HepG2 (cell line): Measurements from ENCODE around the gene CCDC142. TPM values are rescaled to one million over a fixed set of nuclear protein-coding genes. Genes with fewer than 3 reads are reported as not detected.

Source experiments
- ARID4A ChIP-seq: sonication (generic); formaldehyde crosslinking; IDR thresholded peaks from 2 replicates; pipeline ENCODE4 v1.5.0; 2020; ENCODE audit warnings: mild to moderate bottlenecking, missing genetic modification reagents, borderline replicate concordance
- CHD4 ChIP-seq: fragments of 200-600 bp; sonication (generic); IDR thresholded peaks from 2 replicates; pipeline ENCODE4 v1.7.0; 2017; ENCODE audit warnings: mild to moderate bottlenecking, low read length, borderline replicate concordance
- GMEB2 ChIP-seq: IDR thresholded peaks from 2 replicates; pipeline ENCODE4 v1.6.1; 2016; ENCODE audit warnings: missing biosample characterization, missing genetic modification reagents, low read depth
- HNRNPH1 ChIP-seq: fragments of 200-400 bp; formaldehyde crosslinking; optimal IDR thresholded peaks from 2 replicates; pipeline ENCODE3; 2017; ENCODE audit warnings: mild to moderate bottlenecking, low read depth, low read length
- HNRNPLL ChIP-seq: fragments of 200-400 bp; formaldehyde crosslinking; IDR thresholded peaks from 2 replicates; pipeline ENCODE4 v1.6.1; 2017; ENCODE audit warnings: mild to moderate bottlenecking, low read depth, low read length; ENCODE audit not compliant: poor library complexity, severe bottlenecking
- LBX2 ChIP-seq: sonication (generic); formaldehyde crosslinking; IDR thresholded peaks from 2 replicates; pipeline ENCODE4 v1.5.0; 2020; ENCODE audit warnings: missing genetic modification reagents, mild to moderate bottlenecking, borderline replicate concordance
- MLLT10 ChIP-seq: sonication (generic); formaldehyde crosslinking; IDR thresholded peaks from 2 replicates; pipeline ENCODE4 v1.4.0; 2020; ENCODE audit warnings: missing genetic modification reagents
- MTF2 ChIP-seq: sonication (generic); formaldehyde crosslinking; IDR thresholded peaks from 2 replicates; pipeline ENCODE4 v1.5.0; 2020; ENCODE audit warnings: missing genetic modification reagents, borderline replicate concordance
- MXI1 ChIP-seq: IDR thresholded peaks from 3 replicates; pipeline ENCODE4 v1.6.1; 2012; ENCODE audit warnings: low read depth, low read length, inconsistent platforms, borderline replicate concordance
- PAWR ChIP-seq: sonication (generic); formaldehyde crosslinking; IDR thresholded peaks from 2 replicates; pipeline ENCODE4 v1.4.0; 2020; ENCODE audit warnings: missing genetic modification reagents, mild to moderate bottlenecking, borderline replicate concordance
- PHF8 ChIP-seq: sonication (generic); formaldehyde crosslinking; IDR thresholded peaks from 2 replicates; pipeline ENCODE4 v1.5.0; 2020; ENCODE audit warnings: missing genetic modification reagents
- RNF219 ChIP-seq: sonication (generic); formaldehyde crosslinking; IDR thresholded peaks from 2 replicates; pipeline ENCODE4 v1.5.0; 2020; ENCODE audit warnings: mild to moderate bottlenecking, missing genetic modification reagents
- SUZ12 ChIP-seq: fragments of 150-350 bp; IDR thresholded peaks from 2 replicates; pipeline ENCODE4 v1.6.1; 2014; ENCODE audit warnings: low read depth, low read length
- TERF1 ChIP-seq: sonication (generic); formaldehyde crosslinking; IDR thresholded peaks from 2 replicates; pipeline ENCODE4 v1.8.0; 2022; ENCODE audit warnings: mild to moderate bottlenecking, missing genetic modification reagents, moderate library complexity
- ZBTB20 ChIP-seq: sonication (generic); formaldehyde crosslinking; IDR thresholded peaks from 2 replicates; pipeline ENCODE4 v1.8.1; 2023; ENCODE audit warnings: missing genetic modification reagents, low read depth, mild to moderate bottlenecking, borderline replicate concordance
- ZFYVE20 ChIP-seq: sonication (generic); formaldehyde crosslinking; IDR thresholded peaks from 2 replicates; pipeline ENCODE4 v1.8.0; 2023; ENCODE audit warnings: low read depth, mild to moderate bottlenecking, moderate library complexity, missing genetic modification reagents, borderline replicate concordance
- ZNF143 ChIP-seq: sonication (generic); formaldehyde crosslinking; IDR thresholded peaks from 2 replicates; pipeline ENCODE4 v1.4.0; 2020; ENCODE audit warnings: missing genetic modification reagents
- ZNF547 ChIP-seq: sonication (generic); formaldehyde crosslinking; IDR thresholded peaks from 2 replicates; pipeline ENCODE4 v1.5.1; 2020; ENCODE audit warnings: mild to moderate bottlenecking, missing genetic modification reagents
- ZNF670 ChIP-seq: sonication (generic); formaldehyde crosslinking; IDR thresholded peaks from 2 replicates; pipeline ENCODE4 v1.8.0; 2022; ENCODE audit warnings: mild to moderate bottlenecking, missing genetic modification reagents, borderline replicate concordance
- polyA plus RNA-seq, 8 experiments: library from polyadenylated mRNA; depleted of rRNA in 3 of 8; stranded (reverse) in 7 of 8; unstranded in 1 of 8; fragments of >200 nt; fragmentation: Illumina TruSeq in 4 of 8; extraction: Trizol in 4 of 8; gene quantifications; 2 replicates each; pipeline versions ENCODE4 v1.2.1 to v1.2.3, GENCODE V29; 2011 to 2016; ENCODE audit warnings: low read depth in 4 of 8, missing spikeins in 1 of 8, mixed read lengths in 1 of 8; ENCODE audit not compliant: insufficient read depth in 1 of 8
- total RNA-seq, 5 experiments: library from RNA; depleted of rRNA; stranded (reverse); fragments of >200 nt; fragmentation: Illumina TruSeq; extraction: Trizol; gene quantifications; 2 replicates each; pipeline ENCODE4 v1.2.3, GENCODE V29; 2016; ENCODE audit warnings: low read depth in 1 of 5

The CCDC142 gene
- total and polyA plus RNA-seq, 2 of the 13 experiments (the other 11 are each of a cell fraction or from before 2014, with no cell fraction given), result 14.7 to 30.4 TPM

GRCh38 chr2:74458132-74458937 lies 24.5 kb downstream of the CCDC142 start, which contains the start of gene WBP1 (continued):
- TF ChIP-seq ARID4A (CRISPR knock-in tag), result no peak; the same call in 1 of the 2 replicates
- no peak for TF ChIP-seq HNRNPH1
- TF ChIP-seq ZNF547, result 0 out of 2 replicates have a peak, but pooled peaks have one; percentile 50
- no peak for TF ChIP-seq TERF1 (CRISPR knock-in tag)
- no peak; the same call in 1 of the 2 replicates for TF ChIP-seq ZBTB20
- TF ChIP-seq HNRNPLL, result no peak
- TF ChIP-seq GMEB2, result no peak
- TF ChIP-seq CHD4, result no peak
- no peak for TF ChIP-seq ZNF670 (CRISPR knock-in tag)
- no peak for TF ChIP-seq ZNF143
- TF ChIP-seq PAWR, result no peak
- 0 out of 3 replicates have a peak, but pooled peaks have one; percentile 11 for TF ChIP-seq MXI1
- TF ChIP-seq PHF8 (CRISPR knock-in tag), result peak; percentile 31; the same call in 1 of the 2 replicates
- no peak for TF ChIP-seq MTF2 (CRISPR knock-in tag)
- peak; percentile 74; the same call in 1 of the 2 replicates for TF ChIP-seq RNF219 (CRISPR knock-in tag)
- no peak for TF ChIP-seq SUZ12
- TF ChIP-seq ZFYVE20, result no peak
- TF ChIP-seq LBX2, result no peak
- TF ChIP-seq MLLT10 (CRISPR knock-in tag), result no peak
